OCI-LY7 (cell line): ENCODE data around the gene TOP2A. TPM values are rescaled to one million over a fixed set of nuclear protein-coding genes. Genes with fewer than 3 reads are reported as not detected.
A peak's percentile ranks its signal among the peaks of the same experiment; 100 is the strongest.

Experiments used
- BruUV-seq: library from RNA; stranded (reverse); fragments of 400-500 nt; replicated peaks from 2 replicates; lab custom pipeline; 2021; lab: Mats Ljungman, UMichigan
- CTCF ChIA-PET: fragments of 300-600 bp; sonication (Branson Sonifier 250); formaldehyde crosslinking; loops from one replicate; lab custom pipeline; 2022; ENCODE audit warnings: antibody characterized with exemption; ENCODE audit not compliant: unreplicated experiment; lab: Charles Lee
- POLR2A ChIA-PET: fragments of 300-600 bp; sonication (Branson Sonifier 250); formaldehyde crosslinking; loops from one replicate; lab custom pipeline; 2022; ENCODE audit warnings: antibody characterized with exemption; lab: Charles Lee
- DNase-seq: peaks from one replicate; pipeline ENCODE4 v3.0.0-alpha.2; 2015; ENCODE audit warnings: low spot score
- H2AFZ ChIP-seq: fragments of 200-600 bp; sonication (generic), shearing (Covaris generic); 2 replicates; pipeline ENCODE4 v1.6.1; 2014; ENCODE audit warnings: mild to moderate bottlenecking, antibody characterized with exemption, low read length, moderate library complexity
- H3K27ac ChIP-seq: fragments of 200-600 bp; sonication (generic); 2 replicates; pipeline ENCODE4 v1.5.1; 2014; ENCODE audit warnings: mixed run types, low read depth, mild to moderate bottlenecking, moderate library complexity, low read length, inconsistent platforms; ENCODE audit not compliant: poor library complexity, severe bottlenecking
- H3K36me3 ChIP-seq: fragments of 200-600 bp; sonication (generic); 2 replicates; pipeline ENCODE4 v1.6.1; 2014; ENCODE audit warnings: mild to moderate bottlenecking, antibody characterized with exemption, low read length, moderate library complexity, mixed read lengths; ENCODE audit not compliant: insufficient read depth
- H3K4me1 ChIP-seq: fragments of 200-600 bp; sonication (generic); 2 replicates; pipeline ENCODE4 v1.5.1; 2014; ENCODE audit warnings: mild to moderate bottlenecking, low read length; ENCODE audit not compliant: insufficient read depth, poor library complexity, severe bottlenecking
- H3K4me2 ChIP-seq: fragments of 200-600 bp; sonication (generic); 2 replicates; pipeline ENCODE4 v1.6.1; 2014; ENCODE audit warnings: mild to moderate bottlenecking, low read length
- H3K4me3 ChIP-seq: fragments of 200-600 bp; sonication (generic); 2 replicates; pipeline ENCODE4 v1.5.1; 2014; ENCODE audit warnings: mild to moderate bottlenecking, low read depth, low read length; ENCODE audit not compliant: poor library complexity, severe bottlenecking
- H3K79me2 ChIP-seq: fragments of 200-600 bp; sonication (generic); 2 replicates; pipeline ENCODE4 v1.6.1; 2016; ENCODE audit warnings: low read depth, mild to moderate bottlenecking, low read length, moderate library complexity, mixed read lengths; ENCODE audit not compliant: insufficient read depth
- H3K9me2 ChIP-seq: fragments of 200-600 bp; sonication (generic); 2 replicates; pipeline ENCODE4 v1.6.1; 2016; ENCODE audit warnings: mild to moderate bottlenecking, low read length, mixed read lengths; ENCODE audit not compliant: insufficient read depth
- H3K9me3 ChIP-seq: fragments of 200-600 bp; sonication (generic); 2 replicates; pipeline ENCODE4 v1.6.1; 2014; ENCODE audit warnings: mild to moderate bottlenecking, mixed run types, low read length, mixed read lengths
- H4K20me1 ChIP-seq: fragments of 200-600 bp; sonication (generic); 2 replicates; pipeline ENCODE4 v1.6.1; 2014; ENCODE audit warnings: mild to moderate bottlenecking, antibody characterized with exemption, low read length, moderate library complexity, mixed read lengths; ENCODE audit not compliant: insufficient read depth
- EZH2phosphoT487 ChIP-seq: fragments of 200-600 bp; sonication (generic); IDR thresholded peaks from 2 replicates; pipeline ENCODE4 v1.6.1; 2018; ENCODE audit warnings: low read depth, borderline replicate concordance, mild to moderate bottlenecking, mixed run types, antibody characterized with exemption, low read length, moderate library complexity, mixed read lengths
- intact Hi-C: fragments of 100-400 bp; cut with micrococcal nuclease; formaldehyde crosslinking; loops from one replicate; pipeline ENCODE4 v1.10.0; 2022; ENCODE audit not compliant: unreplicated experiment
- total RNA-seq, 2 experiments: library from RNA; depleted of rRNA in 1 of 2; stranded (reverse); fragments of >200 nt in 1 of 2; shearing (Covaris generic) in 1 of 2; gene quantifications; 2 replicates each; pipeline ENCODE4 v1.2.3, GENCODE V29; 2014 to 2022
- TF ChIP-seq, protein P1 (sequence below): fragments of 200-600 bp; sonication (generic); conservative IDR thresholded peaks from 2 replicates; pipeline ENCODE4 v1.5.1; 2014; ENCODE audit warnings: mild to moderate bottlenecking, antibody characterized with exemption, low read length, moderate library complexity, mixed read lengths

The TOP2A gene
- total RNA-seq, 2 experiments from 2014 or later: 293 to 340 TPM

DNA sequence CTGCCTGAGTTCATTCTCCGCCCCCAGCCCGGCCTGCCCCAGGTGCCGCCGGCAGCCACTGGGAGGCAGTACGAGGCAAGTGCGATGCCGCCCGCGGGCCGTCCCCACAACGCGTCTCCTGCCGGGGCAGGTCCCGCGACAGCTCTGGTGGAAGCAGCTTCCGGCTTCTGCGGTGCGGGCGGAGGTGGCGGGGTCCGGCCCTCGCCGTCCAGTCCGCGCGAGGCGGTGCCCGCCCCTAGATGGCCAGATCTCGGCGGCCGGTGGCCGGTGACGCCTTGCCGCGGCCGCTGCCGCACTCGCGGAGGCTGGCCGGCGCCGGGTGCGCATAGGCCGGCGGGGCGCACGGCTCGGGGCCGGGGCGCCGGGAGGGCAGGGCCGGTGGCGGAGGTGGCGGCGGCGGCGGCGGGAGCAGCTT, 55.0 kb downstream of the TOP2A start:
- H3K4me1 ChIP-seq: peaks cover 4% of the 10 kb centered on the region
- no peaks in the 10 kb centered on the region for H3K36me3 ChIP-seq
- intact Hi-C loops: loop anchor here (1.0 kb wide), 2 partner anchors 171 to 198 kb away; no protein-coding TSS in a partner anchor
- H3K27ac ChIP-seq: no peak overlapping the region
- ChIA-PET POLR2A (no interaction called here), CTCF (interaction anchor here (0.6 kb wide), 1 partner anchor 24 kb away, joined by 3 read pairs; no protein-coding TSS in a partner anchor)
- H3K4me3 ChIP-seq: peak overlapping the region; percentile 53
- peak; percentile 82 for DNase-seq
- no TSS peak for BruUV-seq
- H3K9me2 ChIP-seq: no peaks in the 10 kb centered on the region
- TF ChIP-seq EZH2phosphoT487: no peak
- TF ChIP-seq, protein P1, sequence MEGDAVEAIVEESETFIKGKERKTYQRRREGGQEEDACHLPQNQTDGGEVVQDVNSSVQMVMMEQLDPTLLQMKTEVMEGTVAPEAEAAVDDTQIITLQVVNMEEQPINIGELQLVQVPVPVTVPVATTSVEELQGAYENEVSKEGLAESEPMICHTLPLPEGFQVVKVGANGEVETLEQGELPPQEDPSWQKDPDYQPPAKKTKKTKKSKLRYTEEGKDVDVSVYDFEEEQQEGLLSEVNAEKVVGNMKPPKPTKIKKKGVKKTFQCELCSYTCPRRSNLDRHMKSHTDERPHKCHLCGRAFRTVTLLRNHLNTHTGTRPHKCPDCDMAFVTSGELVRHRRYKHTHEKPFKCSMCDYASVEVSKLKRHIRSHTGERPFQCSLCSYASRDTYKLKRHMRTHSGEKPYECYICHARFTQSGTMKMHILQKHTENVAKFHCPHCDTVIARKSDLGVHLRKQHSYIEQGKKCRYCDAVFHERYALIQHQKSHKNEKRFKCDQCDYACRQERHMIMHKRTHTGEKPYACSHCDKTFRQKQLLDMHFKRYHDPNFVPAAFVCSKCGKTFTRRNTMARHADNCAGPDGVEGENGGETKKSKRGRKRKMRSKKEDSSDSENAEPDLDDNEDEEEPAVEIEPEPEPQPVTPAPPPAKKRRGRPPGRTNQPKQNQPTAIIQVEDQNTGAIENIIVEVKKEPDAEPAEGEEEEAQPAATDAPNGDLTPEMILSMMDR: peak; percentile 83
- H2AFZ ChIP-seq: no peak overlapping the region
- H3K79me2 ChIP-seq: no peaks in the 10 kb centered on the region
- no peaks in the 10 kb centered on the region for H4K20me1 ChIP-seq
- peak overlapping the region; percentile 69 for H3K4me2 ChIP-seq
- H3K9me3 ChIP-seq: no peaks in the 10 kb centered on the region

DNA sequence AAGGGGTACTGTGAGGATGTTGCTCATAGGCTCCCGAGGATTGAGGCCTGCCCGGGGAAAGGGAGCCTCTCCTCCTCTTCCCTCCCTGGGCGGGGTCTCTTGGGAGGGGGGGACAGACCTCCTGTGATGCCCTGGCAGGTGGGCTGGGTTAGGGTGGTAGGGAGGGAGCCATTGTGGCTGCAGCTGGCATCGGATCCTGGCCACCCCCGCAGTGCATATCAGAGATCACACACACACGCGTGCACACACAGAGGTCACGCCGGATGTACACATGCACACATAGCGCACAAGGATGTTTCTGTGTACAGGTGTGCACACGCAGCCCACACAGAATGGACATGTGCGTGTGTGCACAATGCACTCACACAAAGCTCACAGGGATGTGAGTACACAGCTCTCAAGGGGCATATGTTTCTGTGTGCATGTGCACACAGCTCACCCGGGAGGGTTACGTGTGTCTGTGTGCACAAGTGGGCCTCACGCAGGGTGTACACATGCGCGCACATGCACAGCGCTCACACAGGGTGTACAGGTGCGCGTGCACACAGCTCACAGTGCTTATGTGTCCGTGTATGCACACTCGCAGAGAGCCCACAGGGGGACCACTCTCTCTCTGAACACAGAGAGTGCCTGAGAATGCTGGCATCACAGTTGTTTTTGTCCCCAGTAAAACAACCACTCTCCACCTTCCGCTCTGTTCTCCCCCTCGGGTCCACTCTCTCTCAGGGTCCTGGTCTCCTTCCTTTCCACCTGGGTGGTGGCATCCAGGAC, 55.6 kb downstream of the TOP2A start:
- no peaks in the 10 kb centered on the region for H4K20me1 ChIP-seq
- peak overlapping the region; percentile 69 for H3K4me2 ChIP-seq
- H2AFZ ChIP-seq: no peak overlapping the region
- no TSS peak for BruUV-seq
- peak overlapping the region; percentile 53 for H3K4me3 ChIP-seq
- TF ChIP-seq, protein P1: no peak
- no peak for TF ChIP-seq EZH2phosphoT487
- intact Hi-C loops: loop anchor here (1.0 kb wide), 2 partner anchors 171 to 198 kb away; no protein-coding TSS in a partner anchor
- no peaks in the 10 kb centered on the region for H3K9me2 ChIP-seq
- H3K4me1 ChIP-seq: peaks cover 4% of the 10 kb centered on the region
- ChIA-PET POLR2A (no interaction called here), CTCF (interaction anchor here (0.6 kb wide), 1 partner anchor 24 kb away, joined by 3 read pairs; no protein-coding TSS in a partner anchor)
- no peaks in the 10 kb centered on the region for H3K9me3 ChIP-seq
- H3K79me2 ChIP-seq: no peaks in the 10 kb centered on the region
- no peaks in the 10 kb centered on the region for H3K36me3 ChIP-seq
- peak; percentile 17 for DNase-seq
- no peak overlapping the region for H3K27ac ChIP-seq
